Ishikawa (cell line): ENCODE measurements around the gene ATG9A.

ENCODE experiments used
- CEBPB ChIP-seq: IDR thresholded peaks from 2 replicates; pipeline ENCODE4 v1.6.1; 2012
- CREB1 ChIP-seq: IDR thresholded peaks from 2 replicates; pipeline ENCODE4 v1.6.1; 2012; ENCODE audit warnings: low read depth
- EGR1 ChIP-seq: IDR thresholded peaks from 2 replicates; pipeline ENCODE4 v1.6.1; 2012
- EP300 ChIP-seq: IDR thresholded peaks from 2 replicates; pipeline ENCODE4 v1.6.1; 2012; ENCODE audit warnings: borderline replicate concordance
- FOXM1 ChIP-seq: IDR thresholded peaks from 2 replicates; pipeline ENCODE4 v1.6.1; 2012; ENCODE audit warnings: low read depth, borderline replicate concordance
- NFIC ChIP-seq: IDR thresholded peaks from 2 replicates; pipeline ENCODE4 v1.6.1; 2012
- RAD21 ChIP-seq: IDR thresholded peaks from 2 replicates; pipeline ENCODE4 v1.6.1; 2012; ENCODE audit warnings: low read depth
- TAF1 ChIP-seq: IDR thresholded peaks from 2 replicates; pipeline ENCODE4 v1.6.1; 2012; ENCODE audit warnings: low read depth, mild to moderate bottlenecking
- TCF12 ChIP-seq: IDR thresholded peaks from 2 replicates; pipeline ENCODE4 v1.6.1; 2012; ENCODE audit warnings: low read depth
- TEAD4 ChIP-seq: IDR thresholded peaks from 2 replicates; pipeline ENCODE4 v1.6.1; 2012
- YY1 ChIP-seq: IDR thresholded peaks from 2 replicates; pipeline ENCODE4 v1.6.1; 2012; ENCODE audit warnings: low read depth
- ZBTB7A ChIP-seq: IDR thresholded peaks from 2 replicates; pipeline ENCODE4 v1.6.1; 2012; ENCODE audit warnings: low read depth
- TF ChIP-seq, protein P1 (sequence below): IDR thresholded peaks from 2 replicates; pipeline ENCODE4 v1.6.1; 2012
- TF ChIP-seq, protein P2 (sequence below): IDR thresholded peaks from 2 replicates; pipeline ENCODE4 v1.6.1; 2012; ENCODE audit warnings: low read depth, mild to moderate bottlenecking
- TF ChIP-seq, protein P3 (sequence below): IDR thresholded peaks from 2 replicates; pipeline ENCODE4 v1.6.1; 2012

Gene ATG9A

DNA sequence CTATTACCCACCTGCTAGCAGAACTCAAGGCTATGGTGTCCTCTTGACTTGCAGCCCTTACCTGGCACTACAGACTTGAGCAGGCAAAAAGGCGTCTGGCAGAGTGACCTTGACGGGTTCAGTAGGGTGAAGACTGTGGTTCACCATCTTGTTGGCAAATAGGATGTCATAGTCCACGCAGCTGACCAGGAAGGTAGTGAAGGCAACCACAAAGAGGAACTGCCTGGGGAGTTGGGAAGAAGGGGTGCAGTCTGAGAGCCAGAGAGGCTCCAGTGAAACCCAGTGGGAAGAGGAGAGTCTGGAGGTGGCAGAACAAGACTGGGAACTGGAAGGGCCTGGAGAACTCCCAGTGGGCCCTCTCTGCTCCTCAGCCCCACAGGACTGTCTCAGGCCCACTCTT is 4.1 kb downstream of the ATG9A start:
- TF ChIP-seq YY1 (no peak), NFIC (no peak), EGR1 (no peak), RAD21 (no peak), CEBPB (no peak), FOXM1 (no peak), TEAD4 (no peak)
- TF ChIP-seq, protein P1, sequence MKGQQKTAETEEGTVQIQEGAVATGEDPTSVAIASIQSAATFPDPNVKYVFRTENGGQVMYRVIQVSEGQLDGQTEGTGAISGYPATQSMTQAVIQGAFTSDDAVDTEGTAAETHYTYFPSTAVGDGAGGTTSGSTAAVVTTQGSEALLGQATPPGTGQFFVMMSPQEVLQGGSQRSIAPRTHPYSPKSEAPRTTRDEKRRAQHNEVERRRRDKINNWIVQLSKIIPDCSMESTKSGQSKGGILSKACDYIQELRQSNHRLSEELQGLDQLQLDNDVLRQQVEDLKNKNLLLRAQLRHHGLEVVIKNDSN: no peak
- TF ChIP-seq, protein P2, sequence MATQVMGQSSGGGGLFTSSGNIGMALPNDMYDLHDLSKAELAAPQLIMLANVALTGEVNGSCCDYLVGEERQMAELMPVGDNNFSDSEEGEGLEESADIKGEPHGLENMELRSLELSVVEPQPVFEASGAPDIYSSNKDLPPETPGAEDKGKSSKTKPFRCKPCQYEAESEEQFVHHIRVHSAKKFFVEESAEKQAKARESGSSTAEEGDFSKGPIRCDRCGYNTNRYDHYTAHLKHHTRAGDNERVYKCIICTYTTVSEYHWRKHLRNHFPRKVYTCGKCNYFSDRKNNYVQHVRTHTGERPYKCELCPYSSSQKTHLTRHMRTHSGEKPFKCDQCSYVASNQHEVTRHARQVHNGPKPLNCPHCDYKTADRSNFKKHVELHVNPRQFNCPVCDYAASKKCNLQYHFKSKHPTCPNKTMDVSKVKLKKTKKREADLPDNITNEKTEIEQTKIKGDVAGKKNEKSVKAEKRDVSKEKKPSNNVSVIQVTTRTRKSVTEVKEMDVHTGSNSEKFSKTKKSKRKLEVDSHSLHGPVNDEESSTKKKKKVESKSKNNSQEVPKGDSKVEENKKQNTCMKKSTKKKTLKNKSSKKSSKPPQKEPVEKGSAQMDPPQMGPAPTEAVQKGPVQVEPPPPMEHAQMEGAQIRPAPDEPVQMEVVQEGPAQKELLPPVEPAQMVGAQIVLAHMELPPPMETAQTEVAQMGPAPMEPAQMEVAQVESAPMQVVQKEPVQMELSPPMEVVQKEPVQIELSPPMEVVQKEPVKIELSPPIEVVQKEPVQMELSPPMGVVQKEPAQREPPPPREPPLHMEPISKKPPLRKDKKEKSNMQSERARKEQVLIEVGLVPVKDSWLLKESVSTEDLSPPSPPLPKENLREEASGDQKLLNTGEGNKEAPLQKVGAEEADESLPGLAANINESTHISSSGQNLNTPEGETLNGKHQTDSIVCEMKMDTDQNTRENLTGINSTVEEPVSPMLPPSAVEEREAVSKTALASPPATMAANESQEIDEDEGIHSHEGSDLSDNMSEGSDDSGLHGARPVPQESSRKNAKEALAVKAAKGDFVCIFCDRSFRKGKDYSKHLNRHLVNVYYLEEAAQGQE: no peak

DNA sequence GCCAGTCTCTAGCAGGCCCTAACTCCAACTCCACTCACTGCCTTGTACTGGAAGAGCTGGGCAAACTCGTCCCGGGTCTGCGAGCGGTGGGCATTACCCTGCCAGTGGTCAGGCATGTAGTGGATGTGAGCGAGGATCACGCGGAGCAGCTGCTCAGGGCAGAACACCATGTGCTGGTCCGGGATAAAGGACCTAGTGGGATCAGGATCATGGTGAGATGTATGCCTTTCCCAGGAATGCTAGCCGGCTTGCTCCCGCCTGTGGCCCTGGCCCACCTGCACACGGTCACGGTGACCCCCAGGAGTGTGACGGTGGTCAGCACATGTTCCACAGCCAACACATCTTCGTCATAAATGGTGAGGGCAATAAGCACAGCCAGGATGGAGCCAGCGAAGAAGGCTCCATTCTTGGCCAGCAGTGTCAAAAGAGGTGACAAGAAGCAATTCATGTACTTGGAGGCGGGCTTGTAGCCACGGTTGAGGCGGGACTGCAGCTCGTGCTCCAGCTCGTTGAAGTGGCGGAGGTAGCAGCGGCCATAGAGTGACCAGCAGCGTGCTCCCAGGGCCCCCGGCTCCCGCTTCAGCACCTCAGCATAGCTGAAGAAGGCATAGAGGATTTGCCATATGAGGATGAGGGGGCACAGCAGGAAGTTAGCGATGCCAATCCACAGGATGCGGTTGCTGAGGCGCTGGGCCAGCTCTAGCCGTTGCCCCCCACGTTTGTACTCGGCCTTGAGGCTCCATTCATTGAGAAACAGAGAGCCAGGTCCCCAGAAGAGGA is 5.4 kb downstream of the ATG9A start:
- TF ChIP-seq TCF12 (no peak), EGR1 (no peak), FOXM1 (no peak), ZBTB7A (no peak), EP300 (no peak), NFIC (no peak), CEBPB (no peak), YY1 (no peak), RAD21 (no peak), TAF1 (no peak), CREB1 (no peak), TEAD4 (no peak)
- TF ChIP-seq, protein P2: no peak
- TF ChIP-seq, protein P3, sequence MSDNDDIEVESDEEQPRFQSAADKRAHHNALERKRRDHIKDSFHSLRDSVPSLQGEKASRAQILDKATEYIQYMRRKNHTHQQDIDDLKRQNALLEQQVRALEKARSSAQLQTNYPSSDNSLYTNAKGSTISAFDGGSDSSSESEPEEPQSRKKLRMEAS: no peak
- TF ChIP-seq, protein P1: no peak

DNA sequence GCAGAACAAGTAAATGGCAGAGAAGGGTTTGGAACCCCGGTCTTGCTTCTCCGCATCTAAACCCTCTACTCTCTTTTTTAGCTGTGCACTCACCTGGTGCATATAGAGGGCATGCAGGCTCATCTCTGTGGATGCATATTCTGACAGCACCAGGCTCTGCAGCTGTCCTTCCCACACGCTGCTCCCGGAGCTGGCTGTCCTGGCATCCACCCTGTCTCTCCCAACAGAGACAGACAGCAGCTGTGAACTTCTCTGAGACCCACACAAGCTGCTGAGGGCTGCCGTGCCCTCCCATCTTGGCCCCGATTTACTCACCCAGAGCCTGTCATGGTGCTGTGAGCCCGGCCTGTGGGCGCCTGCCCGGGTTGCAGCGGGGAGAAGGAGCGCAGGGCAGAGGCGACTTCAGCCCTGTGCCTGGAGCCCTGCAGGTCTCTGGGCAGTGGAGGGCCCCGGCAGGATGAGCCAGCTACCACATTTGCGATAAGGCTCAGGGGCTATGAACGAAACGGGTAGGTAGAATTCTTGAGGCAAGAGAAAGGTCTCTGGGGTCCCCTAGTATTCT is 7.4 kb downstream of the ATG9A start:
- no peak for TF ChIP-seq EP300

DNA sequence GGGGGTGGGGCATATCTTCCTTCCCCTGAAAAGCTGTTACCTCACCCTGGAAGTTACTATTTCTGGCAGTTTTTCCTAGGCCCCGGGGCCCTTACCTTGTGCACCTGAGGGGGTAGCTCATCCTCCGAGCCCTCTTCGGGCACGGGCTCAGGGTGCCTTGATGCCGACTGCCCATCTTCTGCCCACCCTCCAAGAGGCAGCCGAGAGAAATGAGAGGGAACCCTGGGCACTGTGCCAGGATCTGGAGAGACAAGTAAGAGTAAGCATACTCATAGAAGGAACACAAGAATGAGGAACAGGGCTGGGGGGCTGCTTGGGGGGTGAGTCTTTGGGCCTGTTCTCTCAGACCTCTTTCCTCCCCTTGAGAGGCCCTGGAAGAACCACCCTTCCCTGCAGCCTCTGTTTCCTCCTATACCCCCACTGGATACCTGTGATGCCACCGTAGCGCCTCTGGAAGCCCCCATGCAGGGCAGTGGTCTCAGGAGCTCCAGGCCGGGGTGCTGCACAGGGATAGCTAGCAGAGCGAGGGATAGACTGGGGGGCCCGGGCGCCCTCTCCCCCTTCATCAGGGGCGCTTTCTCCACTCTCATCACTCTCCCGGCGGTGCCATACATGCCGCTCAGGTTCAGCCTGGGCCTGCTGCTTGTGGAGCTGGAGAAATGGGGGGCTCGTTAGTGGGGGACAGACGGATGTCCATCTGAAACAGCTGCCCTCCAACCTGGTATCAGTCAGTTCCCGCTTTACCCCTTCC is 8.6 kb downstream of the ATG9A start:
- TF ChIP-seq YY1: no peak
- TF ChIP-seq EGR1: no peak
- no peak for TF ChIP-seq RAD21
- TF ChIP-seq, protein P2: no peak
- TF ChIP-seq NFIC: no peak
- no peak for TF ChIP-seq EP300
- no peak for TF ChIP-seq TAF1
- TF ChIP-seq, protein P1: no peak
- TF ChIP-seq CEBPB: no peak
- TF ChIP-seq TEAD4: no peak
- no peak for TF ChIP-seq FOXM1
- no peak for TF ChIP-seq CREB1
- no peak for TF ChIP-seq TCF12
